ENCODE measurements around the gene MS4A18. TPM values are rescaled to one million over a fixed set of nuclear protein-coding genes. Genes with fewer than 3 reads are reported as not detected.
"Not testable (repeated sequence)": the region's sequence is repeated elsewhere in the genome, so short reads cannot be mapped to it uniquely, and the experiment has no call there.

The MS4A18 gene
- total and polyA plus RNA-seq, 5 donors from 2014 or later, result not detected

- Histone ChIP-seq H3K4me3 (ENCODE audit: low read depth, low read length) (no peak overlapping the region), H3K9me3 (ENCODE audit: control insufficient read depth in 2 of 2, low read length in 2 of 2) (no peaks in the 10 kb centered on the region), H3K27ac (ENCODE audit: insufficient read depth, low read length, poor library complexity, severe bottlenecking) (no peak overlapping the region), H3K4me1 (ENCODE audit: control insufficient read depth, insufficient read depth, low read length, poor library complexity, severe bottlenecking) (no peaks in the 10 kb centered on the region), H3K36me3 (ENCODE audit: control insufficient read depth, insufficient read depth, low read length) (no peaks in the 10 kb centered on the region), H3K27me3 (ENCODE audit: control insufficient read depth, insufficient read depth, low read length) (no peaks in the 10 kb centered on the region)
- Mint-ChIP-seq H3K4me3 (no peak overlapping the region), H3K27me3 (peaks cover 13% of the 10 kb centered on the region), H3K27ac (no peak overlapping the region), H3K36me3 (no peaks in the 10 kb centered on the region), H3K4me1 (no peaks in the 10 kb centered on the region), H3K9me3 (no peaks in the 10 kb centered on the region)
- ATAC-seq (ENCODE audit: low read depth in 2 of 2) (no peak), DNase-seq (no peak)
Observed at GRCh38 chr11:60753309-60753708, 28.8 kb downstream of the MS4A18 start.

- peaks cover 18% of the 10 kb centered on the region for H3K27me3 Mint-ChIP-seq
- H3K4me3 ChIP-seq (ENCODE audit: low read depth, low read length), result no peak overlapping the region
- H3K4me3 Mint-ChIP-seq, result no peak overlapping the region
- H3K27ac ChIP-seq (ENCODE audit: insufficient read depth, low read length, poor library complexity, severe bottlenecking), result no peak overlapping the region
- H3K36me3 Mint-ChIP-seq, result no peaks in the 10 kb centered on the region
- H3K4me1 Mint-ChIP-seq, result no peaks in the 10 kb centered on the region
- H3K27me3 ChIP-seq (ENCODE audit: control insufficient read depth, insufficient read depth, low read length), result no peaks in the 10 kb centered on the region
- H3K9me3 ChIP-seq (ENCODE audit: control insufficient read depth in 2 of 2, low read length in 2 of 2), result no peaks in the 10 kb centered on the region
- no peaks in the 10 kb centered on the region for H3K4me1 ChIP-seq (ENCODE audit: control insufficient read depth, insufficient read depth, low read length, poor library complexity, severe bottlenecking)
- no peak for ATAC-seq (ENCODE audit: low read depth in 2 of 2)
- no peaks in the 10 kb centered on the region for H3K36me3 ChIP-seq (ENCODE audit: control insufficient read depth, insufficient read depth, low read length)
- no peaks in the 10 kb centered on the region for H3K9me3 Mint-ChIP-seq
- H3K27ac Mint-ChIP-seq, result peak overlapping the region in 1 of 3 donors; percentile 5
- DNase-seq, result no peak
Observed at GRCh38 chr11:60754887-60755286, 30.4 kb downstream of the MS4A18 start.

- H3K27me3 Mint-ChIP-seq, result peaks cover 31% of the 10 kb centered on the region
- no peak within 1 kb of the TSS for H3K27ac Mint-ChIP-seq
- no peaks in the 10 kb centered on the region for H3K9me3 Mint-ChIP-seq
- DNase-seq, result peak in 1 of 3 donors; percentile 41
- Histone ChIP-seq H3K4me3 (ENCODE audit: low read depth, low read length) (no peak within 1 kb of the TSS), H3K27ac (ENCODE audit: insufficient read depth, low read length, poor library complexity, severe bottlenecking) (no peak within 1 kb of the TSS), H3K4me1 (ENCODE audit: control insufficient read depth, insufficient read depth, low read length, poor library complexity, severe bottlenecking) (no peaks in the 10 kb centered on the region), H3K9me3 (ENCODE audit: control insufficient read depth in 2 of 2, low read length in 2 of 2) (no peaks in the 10 kb centered on the region), H3K36me3 (ENCODE audit: control insufficient read depth, insufficient read depth, low read length) (no peaks in the 10 kb centered on the region), H3K27me3 (ENCODE audit: control insufficient read depth, insufficient read depth, low read length) (peaks cover 3% of the 10 kb centered on the region)
- H3K4me3 Mint-ChIP-seq, result no peak within 1 kb of the TSS
- no peak for ATAC-seq (ENCODE audit: low read depth in 2 of 2)
- H3K36me3 Mint-ChIP-seq, result no peaks in the 10 kb centered on the region
- no peaks in the 10 kb centered on the region for H3K4me1 Mint-ChIP-seq
Observed at GRCh38 chr11:60756307-60757032, 31.9 kb downstream of the MS4A18 start, which contains the start of gene MS4A15. Gene MS4A15 (plus strand): TSS chr11:60756867. CDS start chr11:60763734, 6,867 bp downstream.

GRCh38 chr11:60757231-60757800, 32.8 kb downstream of the MS4A18 start:
- Histone ChIP-seq H3K36me3 (ENCODE audit: control insufficient read depth, insufficient read depth, low read length) (no peaks in the 10 kb centered on the region), H3K27me3 (ENCODE audit: control insufficient read depth, insufficient read depth, low read length) (peaks cover 7% of the 10 kb centered on the region), H3K27ac (ENCODE audit: insufficient read depth, low read length, poor library complexity, severe bottlenecking) (no peak overlapping the region), H3K4me1 (ENCODE audit: control insufficient read depth, insufficient read depth, low read length, poor library complexity, severe bottlenecking) (no peaks in the 10 kb centered on the region), H3K4me3 (ENCODE audit: low read depth, low read length) (no peak overlapping the region), H3K9me3 (ENCODE audit: control insufficient read depth in 2 of 2, low read length in 2 of 2) (no peaks in the 10 kb centered on the region)
- ATAC-seq (ENCODE audit: low read depth in 2 of 2) (no peak), DNase-seq (no peak)
- no peaks in the 10 kb centered on the region for H3K9me3 Mint-ChIP-seq
- H3K4me3 Mint-ChIP-seq, result no peak overlapping the region
- H3K36me3 Mint-ChIP-seq, result no peaks in the 10 kb centered on the region
- H3K27ac Mint-ChIP-seq, result no peak overlapping the region
- H3K27me3 Mint-ChIP-seq, result peaks cover 38% of the 10 kb centered on the region
- H3K4me1 Mint-ChIP-seq, result no peaks in the 10 kb centered on the region

- not testable (repeated sequence) for H3K27ac Mint-ChIP-seq; DNase-seq; H3K4me1 ChIP-seq (ENCODE audit: control insufficient read depth, insufficient read depth, low read length, poor library complexity, severe bottlenecking); H3K27ac ChIP-seq (ENCODE audit: insufficient read depth, low read length, poor library complexity, severe bottlenecking); H3K36me3 Mint-ChIP-seq; H3K27me3 ChIP-seq (ENCODE audit: control insufficient read depth, insufficient read depth, low read length); H3K9me3 ChIP-seq (ENCODE audit: control insufficient read depth in 2 of 2, low read length in 2 of 2); H3K4me1 Mint-ChIP-seq; H3K4me3 Mint-ChIP-seq; H3K4me3 ChIP-seq (ENCODE audit: low read depth, low read length); H3K36me3 ChIP-seq (ENCODE audit: control insufficient read depth, insufficient read depth, low read length); ATAC-seq (ENCODE audit: low read depth in 2 of 2); H3K9me3 Mint-ChIP-seq
- H3K27me3 Mint-ChIP-seq, result peaks cover 34% of the 10 kb centered on the region
Observed at GRCh38 chr11:60758671-60759070, 34.2 kb downstream of the MS4A18 start.

GRCh38 chr11:60759438-60760225, 35.1 kb downstream of the MS4A18 start:
- H3K27ac ChIP-seq (ENCODE audit: insufficient read depth, low read length, poor library complexity, severe bottlenecking); H3K36me3 Mint-ChIP-seq; H3K4me1 ChIP-seq (ENCODE audit: control insufficient read depth, insufficient read depth, low read length, poor library complexity, severe bottlenecking); H3K4me3 Mint-ChIP-seq; H3K9me3 ChIP-seq (ENCODE audit: control insufficient read depth in 2 of 2, low read length in 2 of 2); H3K4me1 Mint-ChIP-seq; H3K36me3 ChIP-seq (ENCODE audit: control insufficient read depth, insufficient read depth, low read length); H3K4me3 ChIP-seq (ENCODE audit: low read depth, low read length); H3K27ac Mint-ChIP-seq; ATAC-seq (ENCODE audit: low read depth in 2 of 2); DNase-seq; H3K27me3 ChIP-seq (ENCODE audit: control insufficient read depth, insufficient read depth, low read length); H3K9me3 Mint-ChIP-seq: not testable (repeated sequence)
- peaks cover 29% of the 10 kb centered on the region for H3K27me3 Mint-ChIP-seq

- Mint-ChIP-seq H3K9me3 (no peaks in the 10 kb centered on the region), H3K27ac (no peak overlapping the region), H3K4me1 (no peaks in the 10 kb centered on the region), H3K4me3 (no peak overlapping the region), H3K27me3 (peaks cover 26% of the 10 kb centered on the region), H3K36me3 (no peaks in the 10 kb centered on the region)
- Histone ChIP-seq H3K9me3 (ENCODE audit: control insufficient read depth in 2 of 2, low read length in 2 of 2) (no peaks in the 10 kb centered on the region), H3K27ac (ENCODE audit: insufficient read depth, low read length, poor library complexity, severe bottlenecking) (no peak overlapping the region), H3K36me3 (ENCODE audit: control insufficient read depth, insufficient read depth, low read length) (no peaks in the 10 kb centered on the region), H3K4me3 (ENCODE audit: low read depth, low read length) (no peak overlapping the region), H3K4me1 (ENCODE audit: control insufficient read depth, insufficient read depth, low read length, poor library complexity, severe bottlenecking) (no peaks in the 10 kb centered on the region), H3K27me3 (ENCODE audit: control insufficient read depth, insufficient read depth, low read length) (peaks cover 7% of the 10 kb centered on the region)
- no peak for DNase-seq
- no peak for ATAC-seq (ENCODE audit: low read depth in 2 of 2)
Observed at GRCh38 chr11:60761436-60762190, 37.1 kb downstream of the MS4A18 start.

Measured in CD4-positive, CD25-positive, alpha-beta regulatory T cell (primary cell).